ENCODE results near the gene CFD. TPM values are rescaled to one million over a fixed set of nuclear protein-coding genes. Genes with fewer than 3 reads are reported as not detected.

CFD gene
- total RNA-seq, 1 experiment from 2014 or later, result 3.6 TPM

- in situ Hi-C loops (cut with HindIII; ENCODE audit: low sequenced_read_pairs), result no loop called here
These were observed 40.0 kb downstream of the CFD start for GRCh38 chr19:899336-900042.

GRCh38 chr19:900043-900301 lies 40.5 kb downstream of the CFD start:
- no peak for DNase-seq (ENCODE audit: low spot score)
- in situ Hi-C loops (cut with HindIII; ENCODE audit: low sequenced_read_pairs), result no loop called here

More at GRCh38 chr19:899336-900042, 40.0 kb downstream of the CFD start:
- no peak for DNase-seq (ENCODE audit: low spot score)

GRCh38 chr19:900302-901111 lies 41.0 kb downstream of the CFD start:
- DNase-seq (ENCODE audit: low spot score), result no peak
- in situ Hi-C loops (cut with HindIII; ENCODE audit: low sequenced_read_pairs), result no loop called here

- no peak for DNase-seq (ENCODE audit: low spot score)
- in situ Hi-C loops (cut with HindIII; ENCODE audit: low sequenced_read_pairs), result no loop called here
These were observed 42.0 kb downstream of the CFD start for GRCh38 chr19:901216-902092.

- in situ Hi-C loops (cut with HindIII; ENCODE audit: low sequenced_read_pairs), result no loop called here
- no peak for DNase-seq (ENCODE audit: low spot score)
These were observed 42.6 kb downstream of the CFD start for GRCh38 chr19:902093-902370.

- in situ Hi-C loops (cut with HindIII; ENCODE audit: low sequenced_read_pairs), result no loop called here
- DNase-seq (ENCODE audit: low spot score), result no peak
These were observed 43.2 kb downstream of the CFD start for GRCh38 chr19:902446-903226.

GRCh38 chr19:903266-903797 lies 43.9 kb downstream of the CFD start:
- DNase-seq (ENCODE audit: low spot score), result no peak
- in situ Hi-C loops (cut with HindIII; ENCODE audit: low sequenced_read_pairs), result no loop called here

GRCh38 chr19:904545-904944 lies 45.1 kb downstream of the CFD start:
- in situ Hi-C loops (cut with HindIII; ENCODE audit: low sequenced_read_pairs), result no loop called here
- DNase-seq (ENCODE audit: low spot score), result no peak

- no peak for DNase-seq (ENCODE audit: low spot score)
- in situ Hi-C loops (cut with HindIII; ENCODE audit: low sequenced_read_pairs), result no loop called here
These were observed 47.0 kb downstream of the CFD start for GRCh38 chr19:906480-906879.

- in situ Hi-C loops (cut with HindIII; ENCODE audit: low sequenced_read_pairs), result no loop called here
- DNase-seq (ENCODE audit: low spot score), result no peak
These were observed 47.9 kb downstream of the CFD start for GRCh38 chr19:907183-907853.

- no peak for DNase-seq (ENCODE audit: low spot score)
- in situ Hi-C loops (cut with HindIII; ENCODE audit: low sequenced_read_pairs), result no loop called here
These were observed 52.0 kb downstream of the CFD start for GRCh38 chr19:911197-912033.

GRCh38 chr19:912181-913079 lies 53.0 kb downstream of the CFD start:
- in situ Hi-C loops (cut with HindIII; ENCODE audit: low sequenced_read_pairs), result no loop called here

More at GRCh38 chr19:912181-913079, 53.0 kb downstream of the CFD start:
- DNase-seq (ENCODE audit: low spot score), result peak; percentile 22

Other genes with a start within 250 kb of the CFD start
- 62.0 and 62.8 TPM in 2 replicates for gene POLRMT, start 226.1 kb upstream of the CFD start, total RNA-seq (2014; rRNA removed; shearing (Covaris generic))
- not detected in 2 replicates for gene FGF22, start 219.8 kb upstream of the CFD start, total RNA-seq (2014; rRNA removed; shearing (Covaris generic))
- 44.5 and 48.7 TPM in 2 replicates for gene RNF126, start 196.4 kb upstream of the CFD start, total RNA-seq (2014; rRNA removed; shearing (Covaris generic))
- 15.0 and 26.0 TPM in 2 replicates for gene FSTL3, start 183.3 kb upstream of the CFD start, total RNA-seq (2014; rRNA removed; shearing (Covaris generic))
- gene PRSS57, start 164.2 kb upstream of the CFD start, total RNA-seq (2014; rRNA removed; shearing (Covaris generic)), result not detected in 2 replicates
- gene PALM, start 150.7 kb upstream of the CFD start, total RNA-seq (2014; rRNA removed; shearing (Covaris generic)), result 30.0 and 49.6 TPM in 2 replicates
- gene MISP, start 108.6 kb upstream of the CFD start, total RNA-seq (2014; rRNA removed; shearing (Covaris generic)), result 1.2 and 2.8 TPM in 2 replicates
- gene PTBP1, start 62.2 kb upstream of the CFD start, total RNA-seq (2014; rRNA removed; shearing (Covaris generic)), result 273 and 361 TPM in 2 replicates
- 47.9 and 54.5 TPM in 2 replicates for gene PLPPR3, start 37.7 kb upstream of the CFD start, total RNA-seq (2014; rRNA removed; shearing (Covaris generic))
- 0.25 TPM in 1 of 2 replicates, not detected in the other for gene AZU1, start 31.8 kb upstream of the CFD start, total RNA-seq (2014; rRNA removed; shearing (Covaris generic))
- gene PRTN3, start 18.7 kb upstream of the CFD start, total RNA-seq (2014; rRNA removed; shearing (Covaris generic)), result 2.3 TPM in 1 of 2 replicates, not detected in the other
- not detected in 2 replicates for gene ELANE, start 7.4 kb upstream of the CFD start, total RNA-seq (2014; rRNA removed; shearing (Covaris generic))
- 51.0 and 58.7 TPM in 2 replicates for gene MED16, start 33.5 kb downstream of the CFD start, total RNA-seq (2014; rRNA removed; shearing (Covaris generic))
- gene RNU6-9, start 33.8 kb downstream of the CFD start, total RNA-seq (2014; rRNA removed; shearing (Covaris generic)), result not detected in 2 replicates
- gene R3HDM4, start 53.6 kb downstream of the CFD start, total RNA-seq (2014; rRNA removed; shearing (Covaris generic)), result 12.7 and 13.9 TPM in 2 replicates
- gene KISS1R, start 57.7 kb downstream of the CFD start, total RNA-seq (2014; rRNA removed; shearing (Covaris generic)), result 1.8 and 1.9 TPM in 2 replicates
- 95.4 and 103 TPM in 2 replicates for gene ARID3A, start 66.4 kb downstream of the CFD start, total RNA-seq (2014; rRNA removed; shearing (Covaris generic))
- gene WDR18, start 124.7 kb downstream of the CFD start, total RNA-seq (2014; rRNA removed; shearing (Covaris generic)), result 176 and 280 TPM in 2 replicates
- gene GRIN3B, start 140.8 kb downstream of the CFD start, total RNA-seq (2014; rRNA removed; shearing (Covaris generic)), result 0.74 and 3.5 TPM in 2 replicates
- gene TMEM259, start 161.5 kb downstream of the CFD start, total RNA-seq (2014; rRNA removed; shearing (Covaris generic)), result 131 and 142 TPM in 2 replicates
- gene RNU6-2, start 161.9 kb downstream of the CFD start, total RNA-seq (2014; rRNA removed; shearing (Covaris generic)), result not detected in 2 replicates
- 245 and 296 TPM in 2 replicates for gene CNN2, start 166.9 kb downstream of the CFD start, total RNA-seq (2014; rRNA removed; shearing (Covaris generic))
- 6.2 and 13.9 TPM in 2 replicates for gene ABCA7, start 180.4 kb downstream of the CFD start, total RNA-seq (2014; rRNA removed; shearing (Covaris generic))
- gene ARHGAP45, start 207.5 kb downstream of the CFD start, total RNA-seq (2014; rRNA removed; shearing (Covaris generic)), result 126 and 134 TPM in 2 replicates
- 326 and 355 TPM in 2 replicates for gene POLR2E, start 235.7 kb downstream of the CFD start, total RNA-seq (2014; rRNA removed; shearing (Covaris generic))
- gene GPX4, start 244.3 kb downstream of the CFD start, total RNA-seq (2014; rRNA removed; shearing (Covaris generic)), result 593 and 784 TPM in 2 replicates

Data from G401 (cell line).